Astrocyte of the spinal cord (primary cell): ENCODE data around the gene ASIC4.

Experiments used
- DNase-seq: peaks from one replicate; pipeline ENCODE4 v3.0.0; 2011; ENCODE audit warnings: low read depth, low spot score
- H3K4me3 ChIP-seq: 2 replicates; pipeline ENCODE4 v1.5.1; 2011; ENCODE audit warnings: low read depth, mild to moderate bottlenecking, low read length, moderate library complexity
- CTCF ChIP-seq: IDR thresholded peaks from 2 replicates; pipeline ENCODE4 v1.5.1; 2012; ENCODE audit warnings: low read depth, mild to moderate bottlenecking, low read length, inconsistent platforms
- in situ Hi-C: cut with HindIII; loops from 2 replicates; pipeline ENCODE4 v1.10.0; 2017; ENCODE audit warnings: low sequenced_read_pairs

The ASIC4 gene

GRCh38 chr2:219539926-219540678 lies 25.8 kb downstream of the ASIC4 start:
- H3K4me3 ChIP-seq, result no peak overlapping the region
- no peak for DNase-seq
- in situ Hi-C loops, result no loop called here
- TF ChIP-seq CTCF, result no peak

- no peak overlapping the region for H3K4me3 ChIP-seq
- in situ Hi-C loops, result no loop called here
- no peak for TF ChIP-seq CTCF
- no peak for DNase-seq
These were observed 26.7 kb downstream of the ASIC4 start for GRCh38 chr2:219540784-219541504.

- TF ChIP-seq CTCF, result peak; percentile 87
- peak; percentile 70 for DNase-seq
- in situ Hi-C loops, result no loop called here
- peak overlapping the region; percentile 5 for H3K4me3 ChIP-seq
These were observed 27.4 kb downstream of the ASIC4 start for GRCh38 chr2:219541611-219542180.

- DNase-seq, result peak; percentile 32
These were observed 28.8 kb downstream of the ASIC4 start for GRCh38 chr2:219542931-219543595.

GRCh38 chr2:219543596-219544358 lies 29.5 kb downstream of the ASIC4 start, which contains the start of the genes CHPF and TMEM198:
Gene CHPF (minus strand): TSS chr2:219543809. CDS start chr2:219543538, 271 bp downstream.
Gene TMEM198 (plus strand): TSS chr2:219544028. CDS start chr2:219544728, 700 bp downstream.
- in situ Hi-C loops, result no loop called here
- DNase-seq, result peak; percentile 99
- peak within 1 kb of the TSS; percentile 68 for H3K4me3 ChIP-seq
- TF ChIP-seq CTCF, result no peak

More at GRCh38 chr2:219542931-219543595, 28.8 kb downstream of the ASIC4 start:
- peak overlapping the region; percentile 68 for H3K4me3 ChIP-seq
- TF ChIP-seq CTCF, result no peak
- in situ Hi-C loops, result no loop called here
